NOMO-1 (cell line): ENCODE data around the gene GNB3.

Source experiments
- DNase-seq, 2 experiments: peaks; one replicate each; lab custom pipeline; 2025; ENCODE audit not compliant: unreplicated experiment in 2 of 2; lab: John Stamatoyannopoulos, UW

The GNB3 gene

GRCh38 chr12:6823182-6824084 is 17.3 kb upstream of the GNB3 start:
- no peak for DNase-seq

DNA sequence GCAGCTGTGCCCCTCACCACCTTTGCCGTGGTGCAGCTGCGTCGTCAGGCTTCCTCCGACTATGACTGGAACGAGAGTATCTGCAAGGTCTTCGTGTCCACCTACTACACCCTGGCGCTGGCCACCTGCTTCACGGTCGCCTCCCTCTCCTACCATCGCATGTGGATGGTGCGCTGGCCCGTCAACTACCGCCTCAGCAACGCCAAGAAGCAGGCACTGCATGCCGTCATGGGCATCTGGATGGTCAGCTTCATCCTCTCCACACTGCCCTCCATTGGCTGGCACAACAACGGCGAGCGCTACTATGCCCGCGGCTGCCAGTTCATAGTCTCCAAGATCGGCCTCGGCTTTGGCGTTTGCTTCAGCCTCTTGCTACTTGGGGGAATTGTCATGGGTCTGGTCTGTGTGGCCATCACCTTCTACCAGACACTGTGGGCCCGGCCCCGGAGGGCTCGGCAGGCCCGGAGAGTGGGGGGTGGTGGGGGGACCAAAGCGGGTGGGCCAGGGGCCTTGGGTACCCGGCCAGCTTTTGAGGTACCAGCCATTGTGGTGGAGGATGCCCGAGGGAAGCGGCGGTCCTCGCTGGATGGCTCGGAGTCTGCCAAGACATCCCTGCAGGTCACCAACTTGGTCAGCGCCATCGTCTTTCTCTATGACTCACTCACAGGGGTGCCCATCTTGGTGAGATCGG is 16.5 kb upstream of the GNB3 start:
- DNase-seq = no peak

GRCh38 chr12:6824901-6825381 is 15.8 kb upstream of the GNB3 start:
- DNase-seq = no peak

GRCh38 chr12:6825398-6826124 is 15.2 kb upstream of the GNB3 start:
- DNase-seq = peak; percentile 62 to 67

DNA sequence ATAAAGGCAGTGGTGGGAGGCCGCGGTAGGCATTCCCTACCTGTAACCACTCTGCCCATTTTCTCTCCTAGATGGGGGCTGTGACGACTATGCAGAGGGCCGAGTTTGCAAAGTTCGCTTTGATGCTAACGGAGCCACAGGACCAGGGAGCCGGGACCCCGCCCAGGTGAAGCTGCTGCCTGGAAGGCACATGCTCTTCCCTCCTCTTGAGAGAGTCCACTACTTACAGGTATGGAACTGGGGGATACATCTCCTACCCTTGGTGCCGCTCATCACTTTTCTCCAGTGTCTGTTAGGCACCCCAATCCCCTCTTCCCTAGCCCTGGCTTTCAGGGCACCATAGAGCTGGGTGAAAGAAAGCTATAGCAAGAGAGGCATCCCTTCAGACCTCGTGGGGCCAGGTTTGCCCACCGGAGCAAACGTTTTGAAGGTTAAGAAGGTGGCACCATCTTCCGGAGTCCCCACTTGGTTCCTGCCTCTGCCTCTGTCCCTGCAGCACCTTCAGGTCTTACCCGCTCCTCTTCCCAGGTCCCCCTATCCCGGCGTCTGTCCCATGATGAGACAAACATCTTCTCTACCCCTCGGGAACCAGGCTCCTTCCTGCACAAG is 14.5 kb upstream of the GNB3 start:
- no peak for DNase-seq

- no peak for DNase-seq
Measured at GRCh38 chr12:6826734-6827436, 13.8 kb upstream of the GNB3 start.

GRCh38 chr12:6827437-6827911 is 13.3 kb upstream of the GNB3 start:
- no peak for DNase-seq

GRCh38 chr12:6827982-6828780 is 12.5 kb upstream of the GNB3 start, which contains the start of gene P3H3:
Gene P3H3, plus strand, starts transcription at chr12:6828407. Its CDS starts 34 bp downstream, at chr12:6828441.
- DNase-seq = no peak

DNA sequence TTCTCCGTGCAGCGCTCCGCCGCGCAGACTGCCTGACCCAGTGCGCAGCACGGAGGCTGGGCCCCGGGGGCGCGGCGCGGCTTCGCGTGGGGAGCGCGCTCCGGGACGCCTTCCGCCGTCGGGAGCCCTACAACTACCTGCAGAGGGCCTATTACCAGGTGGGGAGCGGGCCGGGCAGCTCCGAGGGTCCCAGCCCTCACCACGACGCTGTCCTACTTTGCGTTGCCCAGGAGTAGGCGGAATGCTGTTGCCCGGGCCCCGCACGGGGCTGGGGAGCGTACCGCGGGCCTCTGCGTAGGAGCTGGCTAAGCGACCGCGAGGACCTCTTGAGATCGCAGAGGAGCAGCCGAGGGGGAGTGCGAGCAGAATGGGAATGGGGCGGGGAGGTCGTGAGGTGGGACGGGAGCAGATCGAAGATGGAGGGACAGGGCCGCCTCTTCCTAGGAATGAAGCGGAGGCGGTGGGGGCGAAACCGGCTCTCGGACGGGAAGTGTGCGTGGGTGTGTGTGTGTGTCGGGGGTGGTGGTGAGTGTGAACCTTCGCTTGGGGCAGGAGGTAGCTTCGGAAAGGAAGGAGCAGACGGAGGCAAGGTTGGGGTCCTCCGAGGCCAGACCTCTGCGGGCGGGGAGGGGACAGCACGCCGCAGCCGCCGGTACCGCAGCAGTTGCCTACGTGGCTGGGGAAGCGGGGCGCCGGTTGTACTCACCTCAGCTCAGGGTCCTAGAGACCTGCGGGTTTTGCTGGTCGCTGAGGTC is 11.8 kb upstream of the GNB3 start:
- no peak for DNase-seq

- no peak for DNase-seq
Measured at GRCh38 chr12:6829536-6830220, 11.0 kb upstream of the GNB3 start.

DNA sequence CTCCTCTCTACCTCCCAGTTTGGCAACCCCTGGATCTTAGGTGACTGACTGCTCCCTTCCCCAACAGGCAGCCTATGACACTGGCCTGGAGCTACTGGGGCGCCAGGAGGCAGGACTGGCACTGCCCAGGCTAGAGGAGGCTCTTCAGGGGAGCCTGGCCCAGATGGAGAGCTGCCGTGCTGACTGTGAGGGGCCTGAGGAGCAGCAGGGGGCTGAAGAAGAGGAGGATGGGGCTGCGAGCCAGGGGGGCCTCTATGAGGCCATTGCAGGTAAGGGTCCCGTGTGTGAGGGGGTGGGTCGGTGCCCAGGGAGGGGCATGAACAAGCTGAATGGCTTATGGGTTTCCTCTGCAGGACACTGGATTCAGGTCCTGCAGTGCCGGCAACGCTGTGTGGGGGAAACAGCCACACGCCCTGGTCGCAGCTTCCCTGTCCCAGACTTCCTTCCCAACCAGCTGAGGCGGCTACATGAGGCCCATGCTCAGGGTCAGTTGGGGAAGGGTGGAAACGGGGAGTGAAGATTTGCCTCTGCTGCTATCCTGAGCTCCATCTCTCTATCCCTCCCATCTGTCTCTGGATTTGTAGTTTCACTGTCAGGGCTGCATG is 10.3 kb upstream of the GNB3 start:
- no peak for DNase-seq

DNA sequence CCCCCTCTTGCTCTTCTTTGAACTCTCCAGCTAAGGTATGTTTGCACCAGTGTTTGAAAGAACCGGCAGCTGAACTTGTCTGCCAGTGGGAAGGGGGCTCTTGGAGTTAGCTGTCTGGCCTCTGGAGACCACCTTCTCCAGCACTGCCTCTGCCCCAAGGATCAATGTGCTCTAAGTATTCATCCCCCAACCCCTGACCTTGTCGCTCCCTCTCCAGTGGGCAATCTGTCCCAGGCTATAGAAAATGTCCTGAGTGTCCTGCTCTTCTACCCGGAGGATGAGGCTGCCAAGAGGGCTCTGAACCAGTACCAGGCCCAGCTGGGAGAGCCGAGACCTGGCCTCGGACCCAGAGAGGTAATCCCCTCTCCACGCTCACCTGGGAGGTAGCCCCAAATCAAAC is 9.7 kb upstream of the GNB3 start:
- no peak for DNase-seq

DNA sequence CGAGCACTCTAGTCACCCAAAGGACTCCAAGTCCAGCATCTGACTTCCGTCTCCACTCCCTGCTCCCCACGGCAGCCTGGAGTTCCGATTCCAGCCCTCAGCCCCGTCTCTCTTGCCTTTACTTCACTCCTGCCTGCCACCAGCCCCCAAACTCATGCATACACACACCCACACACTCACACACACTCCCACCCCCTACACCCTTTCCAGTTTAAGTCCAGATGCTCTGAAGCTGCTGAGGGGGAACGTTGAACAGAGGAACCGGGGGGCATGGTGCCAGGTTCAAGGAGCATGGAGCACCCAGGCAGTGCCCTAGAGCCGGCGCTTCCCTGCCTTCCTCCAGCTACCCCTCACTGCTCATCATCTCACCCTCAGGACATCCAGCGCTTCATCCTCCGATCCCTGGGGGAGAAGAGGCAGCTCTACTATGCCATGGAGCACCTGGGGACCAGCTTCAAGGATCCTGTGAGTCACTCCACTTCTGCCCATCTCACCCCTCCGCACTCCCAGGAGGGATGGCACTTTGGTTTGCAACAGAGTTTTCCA is 9.2 kb upstream of the GNB3 start:
- no peak for DNase-seq

DNA sequence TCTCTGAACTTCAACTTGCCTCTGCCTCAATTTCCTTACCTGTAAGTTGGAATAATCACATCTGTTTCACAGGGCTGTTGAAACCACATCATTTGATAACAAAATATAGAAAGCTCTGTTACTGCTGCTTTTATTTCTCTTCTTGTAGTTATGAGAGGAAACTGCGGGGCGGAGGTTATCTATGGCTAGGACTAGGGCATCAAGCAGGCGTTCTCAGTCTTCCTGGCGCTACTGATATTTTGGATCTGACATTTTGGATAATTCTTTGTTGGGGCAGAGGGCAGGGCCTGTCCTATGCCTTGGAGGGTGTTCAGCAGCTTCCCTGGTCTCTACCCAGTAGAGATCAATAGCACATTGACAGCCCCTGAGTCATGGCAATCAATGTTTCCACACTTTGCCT is 8.6 kb upstream of the GNB3 start:
- no peak for DNase-seq

DNA sequence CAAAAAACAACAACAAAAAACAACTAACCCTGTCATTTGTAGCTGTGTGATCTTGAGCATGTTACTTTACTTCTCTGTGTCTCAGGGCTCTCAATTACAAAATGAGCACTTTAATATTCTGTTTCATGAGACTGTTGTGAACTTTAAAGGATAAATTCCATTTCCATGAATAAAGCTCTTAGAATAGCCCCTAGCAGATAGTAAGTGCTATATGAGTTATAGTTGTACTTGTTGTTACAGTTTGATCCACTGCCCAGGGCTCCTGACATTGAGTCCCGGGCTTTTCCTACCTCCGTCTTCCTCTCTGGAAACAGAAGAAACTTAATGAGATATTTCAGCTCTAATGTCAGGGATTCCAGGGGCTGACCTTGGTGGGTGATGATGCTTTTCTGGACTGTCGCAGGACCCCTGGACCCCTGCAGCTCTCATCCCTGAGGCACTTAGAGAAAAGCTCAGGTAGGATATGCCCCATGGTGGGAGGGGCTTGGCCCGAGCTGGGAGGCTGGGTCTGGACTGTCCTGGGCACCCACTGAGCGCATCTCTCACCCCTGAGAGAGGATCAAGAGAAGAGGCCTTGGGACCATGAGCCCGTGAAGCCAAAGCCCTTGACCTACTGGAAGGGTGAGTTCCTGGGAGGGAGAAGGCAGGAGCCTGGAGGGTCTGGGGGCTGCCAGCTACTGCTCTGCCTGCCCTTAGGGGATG is 7.4 kb upstream of the GNB3 start:
- no peak for DNase-seq

GRCh38 chr12:6834254-6834653 is 6.5 kb upstream of the GNB3 start:
- DNase-seq = no peak

DNA sequence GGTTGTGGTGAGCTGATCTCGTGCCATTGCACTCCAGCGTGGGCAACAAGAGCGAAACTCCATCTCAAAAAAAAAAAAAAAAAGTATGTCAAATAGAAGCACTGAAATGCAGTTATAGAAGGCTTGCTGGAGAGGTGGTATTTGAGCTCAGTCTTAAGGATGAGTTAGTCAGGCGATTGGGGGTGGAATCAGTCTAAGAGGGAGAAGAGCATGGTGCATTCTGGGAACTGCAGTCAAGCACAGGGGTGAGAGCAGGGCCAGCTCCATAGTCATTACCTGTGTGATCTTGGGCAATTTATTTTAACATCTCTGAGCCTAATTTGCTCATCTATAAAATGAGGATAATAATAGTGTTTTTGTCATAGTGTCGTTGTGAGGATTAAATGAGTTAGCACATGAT is 5.9 kb upstream of the GNB3 start:
- DNase-seq = no peak
